GM12878 (cell line): ENCODE measurements around the gene NTF4. TPM values are rescaled to one million over a fixed set of nuclear protein-coding genes. Genes with fewer than 3 reads are reported as not detected.

ENCODE experiments used
- ATAC-seq: fragments of 200-7000 bp; cut with Tn5 transposase; 3 replicates; pipeline ENCODE4 v1.9.1; 2020; ENCODE audit warnings: mild to moderate bottlenecking, moderate library complexity
- BruUV-seq: library from RNA; stranded (reverse); fragments of 400-500 nt; replicated peaks from 2 replicates; lab custom pipeline; 2021; lab: Mats Ljungman, UMichigan
- CTCF ChIA-PET: fragments of 300-600 bp; sonication (Branson Sonifier 250); formaldehyde crosslinking; extraction: SDS; loops from one replicate; lab custom pipeline; 2021; ENCODE audit warnings: inconsistent platforms; lab: Yijun Ruan, JAX
- POLR2A ChIA-PET: fragments of 350-600 bp; formaldehyde crosslinking; extraction: SDS; loops from one replicate; lab custom pipeline; 2021; ENCODE audit warnings: inconsistent platforms; lab: Charles Lee
- RAD21 ChIA-PET: fragments of 300-600 bp; sonication (Branson Sonifier 250); formaldehyde crosslinking; loops from one replicate; lab custom pipeline; 2023; ENCODE audit warnings: antibody characterized with exemption; ENCODE audit not compliant: unreplicated experiment; lab: Charles Lee
- SMC1A ChIA-PET: fragments of 300-600 bp; sonication (Branson Sonifier 250); formaldehyde crosslinking; loops from one replicate; lab custom pipeline; 2023; ENCODE audit not compliant: unreplicated experiment, uncharacterized antibody; lab: Charles Lee
- DNase-seq: peaks from one replicate; pipeline ENCODE4 v3.0.0-alpha.2; 2011; ENCODE audit warnings: low read depth, low spot score
- FAIRE-seq: peaks from 3 replicates; lab custom pipeline; 2011; peaks lifted over from hg19 to GRCh38; lab: Jason Lieb, UNC
- H2AFZ ChIP-seq: 2 replicates; pipeline ENCODE4 v1.6.0; 2011; ENCODE audit warnings: low read depth, low read length, control low read depth; ENCODE audit not compliant: control insufficient read depth
- H3K27ac ChIP-seq: 2 replicates; pipeline ENCODE4 v1.5.1; 2011; ENCODE audit warnings: control low read depth; ENCODE audit not compliant: control insufficient read depth, insufficient read depth
- H3K27me3 ChIP-seq, 2 experiments: replicated peaks in 1 of 2; 2 replicates each; pipeline versions ENCODE4 v1.6.0 to v1.6.1; 2011; ENCODE audit warnings: low read length in 1 of 2; ENCODE audit not compliant: control insufficient read depth in 2 of 2, insufficient read depth in 2 of 2
- H3K36me3 ChIP-seq, 2 experiments: 2 replicates each; pipeline ENCODE4 v1.5.1; 2011; ENCODE audit warnings: low read length in 1 of 2; ENCODE audit not compliant: control insufficient read depth in 2 of 2, insufficient read depth in 2 of 2
- H3K4me1 ChIP-seq: 2 replicates; pipeline ENCODE4 v1.6.1; 2011; ENCODE audit warnings: mild to moderate bottlenecking, low read length, moderate library complexity, mixed read lengths; ENCODE audit not compliant: control insufficient read depth, insufficient read depth
- H3K4me2 ChIP-seq: 2 replicates; pipeline ENCODE4 v1.6.0; 2011; ENCODE audit warnings: control low read depth; ENCODE audit not compliant: control insufficient read depth, insufficient read depth
- H3K4me3 ChIP-seq: fragments of 200-600 bp; sonication (generic); 2 replicates; pipeline ENCODE4 v1.5.1; 2016
- H3K79me2 ChIP-seq: 2 replicates; pipeline ENCODE4 v1.6.0; 2011; ENCODE audit warnings: low read length; ENCODE audit not compliant: control insufficient read depth, insufficient read depth
- H3K9ac ChIP-seq: 2 replicates; pipeline ENCODE4 v1.8.0; 2011; ENCODE audit warnings: low read length, control low read depth, mixed read lengths; ENCODE audit not compliant: control insufficient read depth, insufficient read depth
- H3K9me3 ChIP-seq: replicated peaks from 3 replicates; pipeline ENCODE4 v1.5.1; 2011; ENCODE audit warnings: mild to moderate bottlenecking, low read length; ENCODE audit not compliant: control insufficient read depth, insufficient read depth
- H4K20me1 ChIP-seq: 2 replicates; pipeline ENCODE4 v1.6.0; 2011; ENCODE audit not compliant: control insufficient read depth, insufficient read depth
- ATF3 ChIP-seq: IDR thresholded peaks from 2 replicates; pipeline ENCODE4 v1.6.1; 2011; ENCODE audit warnings: low read depth, mild to moderate bottlenecking, low read length, moderate library complexity, borderline replicate concordance; ENCODE audit errors: extremely low read depth
- BHLHE40 ChIP-seq, 2 experiments: fragments of 450-650 bp in 1 of 2; IDR thresholded peaks; 2 replicates each; pipeline ENCODE4 v1.6.1; 2011 to 2017; ENCODE audit warnings: low read depth in 2 of 2, borderline replicate concordance in 1 of 2, improper control_type of control experiment in 1 of 2, low read length in 1 of 2, mild to moderate bottlenecking in 1 of 2
- IKZF2 ChIP-seq, 2 experiments: fragments of 450-650 bp; IDR thresholded peaks; 2 replicates each; pipeline ENCODE4 v1.6.1; 2017; ENCODE audit warnings: mild to moderate bottlenecking in 2 of 2, moderate library complexity in 2 of 2
- NR2F1 ChIP-seq: fragments of 450-650 bp; conservative IDR thresholded peaks from 2 replicates; pipeline ENCODE4 v1.6.1; 2017; ENCODE audit warnings: mild to moderate bottlenecking
- PAX5 ChIP-seq: IDR thresholded peaks from 2 replicates; pipeline ENCODE4 v1.6.1; 2011; ENCODE audit warnings: low read depth, low read length, borderline replicate concordance
- RUNX3 ChIP-seq: IDR thresholded peaks from 2 replicates; pipeline ENCODE4 v1.6.1; 2012; ENCODE audit warnings: low read length, inconsistent platforms
- WGBS: methylation state at CpG from one replicate; pipeline ENCODE4 v1.1.6; 2016; ENCODE audit warnings: low lambda C conversion rate; ENCODE audit not compliant: insufficient replicate concordance, insufficient coverage; ENCODE audit errors: missing lambda C conversion rate; 5-methylcytosine and 5-hydroxymethylcytosine counted together
- in situ Hi-C: fragments of 300-500 bp; cut with MboI; formaldehyde crosslinking; loops from 9 replicates; pipeline ENCODE4 v1.14.3; 2018; ENCODE audit warnings: mixed read lengths
- intact Hi-C: fragments of 100-400 bp; cut with micrococcal nuclease; formaldehyde crosslinking; loops from one replicate; pipeline ENCODE4 v1.14.2; 2022; ENCODE audit not compliant: unreplicated experiment
- polyA plus RNA-seq, 11 experiments: library from polyadenylated mRNA; depleted of rRNA in 4 of 11; unstranded in 6 of 11; stranded (reverse) in 5 of 11; fragments of >200 nt; fragmentation: Nextera tagmentation in 4 of 11; fragmentation: Illumina TruSeq in 1 of 11; extraction: Ambion mirVana in 4 of 11; extraction: Trizol in 1 of 11; gene quantifications; 1 replicate in 1 of 11; 2 replicates in 10 of 11; pipeline versions ENCODE4 v1.2.1 to v1.2.3, GENCODE V29; 2011 to 2016; ENCODE audit warnings: inconsistent platforms in 2 of 11, missing spikeins in 2 of 11, low read depth in 1 of 11
- total RNA-seq, 4 experiments: library from RNA; depleted of rRNA in 3 of 4; stranded (reverse); fragments of >200 nt in 3 of 4; fragmentation: Illumina TruSeq in 1 of 4; extraction: Trizol in 1 of 4; gene quantifications; 2 replicates each; pipeline versions ENCODE4 v1.2.1 to v1.2.3, GENCODE V29; 2013 to 2021

The NTF4 gene
- total and polyA plus RNA-seq, 10 of the 15 experiments (the other 5 are each of a cell fraction or from before 2014, with no cell fraction given): not detected

- ChIA-PET POLR2A (interaction anchor here (0.5 kb wide), 1 partner anchor 140 kb away, joined by 5 read pairs; no protein-coding TSS in a partner anchor), CTCF (interaction anchor here (0.8 to 1.8 kb wide), 2 partner anchors 77 to 178 kb away, joined by 3 to 5 read pairs; no protein-coding TSS in a partner anchor)
These were observed 43.4 kb downstream of the NTF4 start for GRCh38 chr19:49020931-49021895.

More at GRCh38 chr19:49020931-49021895, 43.4 kb downstream of the NTF4 start:
- no peaks in the 10 kb centered on the region for H4K20me1 ChIP-seq
- no peak overlapping the region for H3K4me2 ChIP-seq
- no peaks in the 10 kb centered on the region; a peak in 1 of 4 replicates for H3K36me3 ChIP-seq
- no peak overlapping the region for H3K27ac ChIP-seq
- no peaks in the 10 kb centered on the region for H3K79me2 ChIP-seq
- no TSS peak for BruUV-seq
- ATAC-seq: peak; percentile 16; the same call in 2 of the 3 replicates
- peaks cover 15% of the 10 kb centered on the region for H3K4me1 ChIP-seq
- no peaks in the 10 kb centered on the region for H3K27me3 ChIP-seq
- RAD21 ChIA-PET: interaction anchor here (0.6 kb wide), 1 partner anchor 247 kb away, joined by 3 read pairs; no protein-coding TSS in a partner anchor
- peak overlapping the region; percentile 15 for H2AFZ ChIP-seq
- 12% methylated on average over 16 of the region's 16 CpGs for WGBS
- in situ Hi-C loops: no loop called here
- no peak overlapping the region for H3K4me3 ChIP-seq
- TF ChIP-seq ATF3 (no peak), IKZF2 (IDR thresholded peaks at IDR 0.05) (no peak), NR2F1 (peak; percentile 80), RUNX3 (peak; percentile 9; the same call in 1 of the 2 replicates), BHLHE40 (IDR thresholded peaks at IDR 0.05; ENCODE audit: borderline replicate concordance in 1 of 2, low read depth in 2 of 2, low read length in 1 of 2) (peak; percentile 61 to 81), PAX5 (0 out of 2 replicates have a peak, but pooled peaks have one; percentile 40)
- TF ChIP-seq, all 136 proteins: peak for 4
- intact Hi-C loops: no loop called here
- SMC1A ChIA-PET: no interaction called here
- DNase-seq: no peak
- Histone ChIP-seq H3K9me3 (no peaks in the 10 kb centered on the region), H3K9ac (no peak overlapping the region)
- no peak for FAIRE-seq
